ENCODE measurements around the gene ATOH8. TPM values are rescaled to one million over a fixed set of nuclear protein-coding genes. Genes with fewer than 3 reads are reported as not detected.

ATOH8 gene
- total RNA-seq, 1 donor from 2014 or later = 7.7 TPM

DNA sequence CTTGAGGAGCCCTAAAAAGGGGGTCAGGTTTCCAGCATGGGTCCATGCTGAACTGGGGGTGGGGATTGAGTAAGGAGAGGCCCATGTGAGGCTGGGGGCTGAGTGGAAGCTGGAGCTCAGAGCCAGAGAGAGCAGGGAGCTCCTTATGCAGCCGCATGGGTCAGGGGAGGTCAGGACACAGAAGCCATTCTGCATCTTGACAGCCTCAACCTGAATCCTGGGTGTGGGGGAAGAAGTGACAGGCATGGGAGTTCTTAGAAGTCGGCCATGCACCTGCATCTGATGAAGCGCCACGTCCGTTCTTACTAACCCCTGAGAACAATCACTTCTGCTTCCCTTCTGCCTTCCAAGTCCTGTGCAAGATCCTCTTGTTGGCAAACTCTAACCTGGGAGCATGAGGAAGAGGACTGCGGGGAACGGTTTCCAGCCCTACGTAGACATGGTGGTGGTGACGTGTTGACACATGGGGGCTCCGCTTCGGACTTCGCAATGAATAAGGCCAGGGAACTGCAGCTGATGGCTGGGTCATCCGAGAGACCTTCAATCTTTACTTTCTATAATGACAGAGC lies 37.4 kb upstream of the ATOH8 start:
- no peak overlapping the region for H3K4me3 Mint-ChIP-seq
- no peaks in the 10 kb centered on the region for H3K36me3 Mint-ChIP-seq (ENCODE audit: low read depth)
- no peaks in the 10 kb centered on the region for H3K9me3 Mint-ChIP-seq
- no peak overlapping the region for H3K27ac Mint-ChIP-seq (ENCODE audit: unreplicated experiment)
- no peak for DNase-seq (ENCODE audit: low read depth, low spot score)
- TF ChIP-seq, protein P1, sequence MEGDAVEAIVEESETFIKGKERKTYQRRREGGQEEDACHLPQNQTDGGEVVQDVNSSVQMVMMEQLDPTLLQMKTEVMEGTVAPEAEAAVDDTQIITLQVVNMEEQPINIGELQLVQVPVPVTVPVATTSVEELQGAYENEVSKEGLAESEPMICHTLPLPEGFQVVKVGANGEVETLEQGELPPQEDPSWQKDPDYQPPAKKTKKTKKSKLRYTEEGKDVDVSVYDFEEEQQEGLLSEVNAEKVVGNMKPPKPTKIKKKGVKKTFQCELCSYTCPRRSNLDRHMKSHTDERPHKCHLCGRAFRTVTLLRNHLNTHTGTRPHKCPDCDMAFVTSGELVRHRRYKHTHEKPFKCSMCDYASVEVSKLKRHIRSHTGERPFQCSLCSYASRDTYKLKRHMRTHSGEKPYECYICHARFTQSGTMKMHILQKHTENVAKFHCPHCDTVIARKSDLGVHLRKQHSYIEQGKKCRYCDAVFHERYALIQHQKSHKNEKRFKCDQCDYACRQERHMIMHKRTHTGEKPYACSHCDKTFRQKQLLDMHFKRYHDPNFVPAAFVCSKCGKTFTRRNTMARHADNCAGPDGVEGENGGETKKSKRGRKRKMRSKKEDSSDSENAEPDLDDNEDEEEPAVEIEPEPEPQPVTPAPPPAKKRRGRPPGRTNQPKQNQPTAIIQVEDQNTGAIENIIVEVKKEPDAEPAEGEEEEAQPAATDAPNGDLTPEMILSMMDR (conservative IDR thresholded peaks at IDR 0.05) = no peak
- H3K27me3 Mint-ChIP-seq (ENCODE audit: low read depth) = no peaks in the 10 kb centered on the region
- H3K4me1 Mint-ChIP-seq = peaks cover 12% of the 10 kb centered on the region

DNA sequence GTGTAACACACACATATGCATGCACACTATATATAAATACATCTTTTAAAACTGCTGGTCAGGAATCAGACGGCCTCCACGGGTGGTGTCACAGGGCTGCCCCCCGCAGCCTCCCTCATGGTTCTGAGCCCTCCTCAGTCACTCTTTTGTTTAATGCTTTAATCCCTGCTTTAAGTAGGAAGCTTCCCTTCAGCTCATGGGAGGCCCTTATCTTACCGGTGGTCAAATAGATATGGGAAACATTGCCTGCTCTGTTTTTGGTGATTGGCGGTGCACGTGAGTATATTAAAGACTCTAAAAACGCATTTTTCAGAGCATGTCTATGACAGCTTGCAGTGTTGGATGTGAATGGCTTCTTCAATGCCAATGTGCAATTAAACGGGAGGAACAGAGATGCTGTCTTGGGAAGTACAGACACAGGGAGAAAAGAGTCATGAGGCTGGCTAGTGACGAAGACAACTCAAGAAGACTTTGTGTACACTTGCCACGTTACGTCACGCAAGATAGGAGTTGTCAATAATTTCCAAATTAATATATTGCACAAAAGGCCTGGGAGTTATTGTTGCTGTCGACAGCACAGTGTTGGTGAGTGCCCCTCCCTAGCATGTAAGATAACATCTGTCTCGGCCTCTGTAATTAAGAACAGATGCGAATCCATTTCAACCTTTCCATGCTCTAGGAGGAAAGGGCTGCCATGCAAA lies 36.3 kb upstream of the ATOH8 start:
- no peaks in the 10 kb centered on the region for H3K9me3 Mint-ChIP-seq
- TF ChIP-seq, protein P1 (conservative IDR thresholded peaks at IDR 0.05) = no peak
- no peak overlapping the region for H3K4me3 Mint-ChIP-seq
- H3K27me3 Mint-ChIP-seq (ENCODE audit: low read depth) = no peaks in the 10 kb centered on the region
- DNase-seq (ENCODE audit: low read depth, low spot score) = no peak
- H3K4me1 Mint-ChIP-seq = peaks cover 12% of the 10 kb centered on the region
- no peaks in the 10 kb centered on the region for H3K36me3 Mint-ChIP-seq (ENCODE audit: low read depth)
- H3K27ac Mint-ChIP-seq (ENCODE audit: unreplicated experiment) = no peak overlapping the region

DNA sequence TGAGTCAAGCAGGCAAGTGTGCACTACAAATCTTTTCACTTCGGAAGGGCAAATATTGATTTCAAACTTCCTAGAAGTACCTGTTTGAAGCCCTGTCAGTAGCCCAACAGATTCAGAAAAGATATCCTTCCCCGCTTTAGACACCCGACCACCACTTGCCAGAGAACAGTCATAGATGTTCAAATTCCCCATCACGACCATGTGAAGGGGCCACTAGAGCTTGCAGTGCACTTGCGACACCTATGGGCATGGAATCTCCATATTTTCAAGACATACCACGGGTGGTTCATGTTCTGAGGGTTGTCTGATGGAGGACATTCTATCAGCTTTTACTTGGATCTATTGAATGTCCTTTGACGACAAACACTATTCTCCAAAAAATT lies 35.8 kb upstream of the ATOH8 start:
- TF ChIP-seq, protein P1 (conservative IDR thresholded peaks at IDR 0.05) = no peak
- Mint-ChIP-seq H3K27ac (ENCODE audit: unreplicated experiment) (no peak overlapping the region), H3K36me3 (ENCODE audit: low read depth) (no peaks in the 10 kb centered on the region), H3K9me3 (no peaks in the 10 kb centered on the region), H3K4me1 (peaks cover 12% of the 10 kb centered on the region), H3K27me3 (ENCODE audit: low read depth) (no peaks in the 10 kb centered on the region), H3K4me3 (no peak overlapping the region)
- DNase-seq (ENCODE audit: low read depth, low spot score) = no peak

DNA sequence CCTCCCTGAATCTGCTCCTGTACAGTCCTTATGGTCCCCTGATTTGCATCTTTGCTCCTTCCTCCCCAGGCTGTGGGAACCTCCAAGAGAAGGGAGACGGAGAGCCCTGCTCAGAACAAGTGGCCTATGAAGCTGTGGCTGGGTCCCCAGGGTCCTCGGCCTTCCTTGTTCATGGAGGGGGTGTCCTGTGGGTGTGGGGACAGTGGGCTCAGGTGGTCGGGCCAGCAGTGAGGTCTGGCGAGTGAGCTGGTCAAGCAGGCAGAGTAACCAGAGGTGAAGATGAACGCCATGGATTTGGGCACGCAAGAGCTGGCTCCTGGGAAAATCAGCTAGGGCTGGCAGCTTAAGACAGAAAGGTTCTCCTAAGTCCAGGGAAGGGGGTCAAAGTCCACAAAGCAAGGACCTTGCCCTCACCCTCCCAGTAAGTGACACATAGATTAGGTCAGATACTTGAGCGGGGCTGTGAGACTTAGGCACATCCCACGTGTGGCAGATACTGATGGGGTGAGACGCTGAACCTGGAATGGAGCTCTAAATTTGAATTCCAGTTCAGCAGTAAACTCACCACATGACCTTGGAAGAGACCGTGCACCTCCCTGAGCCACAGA lies 34.8 kb upstream of the ATOH8 start:
- Mint-ChIP-seq H3K36me3 (ENCODE audit: low read depth) (no peaks in the 10 kb centered on the region), H3K4me3 (no peak overlapping the region), H3K4me1 (peaks cover 12% of the 10 kb centered on the region), H3K9me3 (no peaks in the 10 kb centered on the region), H3K27ac (ENCODE audit: unreplicated experiment) (no peak overlapping the region), H3K27me3 (ENCODE audit: low read depth) (no peaks in the 10 kb centered on the region)
- TF ChIP-seq, protein P1 (conservative IDR thresholded peaks at IDR 0.05) = no peak
- no peak for DNase-seq (ENCODE audit: low read depth, low spot score)

DNA sequence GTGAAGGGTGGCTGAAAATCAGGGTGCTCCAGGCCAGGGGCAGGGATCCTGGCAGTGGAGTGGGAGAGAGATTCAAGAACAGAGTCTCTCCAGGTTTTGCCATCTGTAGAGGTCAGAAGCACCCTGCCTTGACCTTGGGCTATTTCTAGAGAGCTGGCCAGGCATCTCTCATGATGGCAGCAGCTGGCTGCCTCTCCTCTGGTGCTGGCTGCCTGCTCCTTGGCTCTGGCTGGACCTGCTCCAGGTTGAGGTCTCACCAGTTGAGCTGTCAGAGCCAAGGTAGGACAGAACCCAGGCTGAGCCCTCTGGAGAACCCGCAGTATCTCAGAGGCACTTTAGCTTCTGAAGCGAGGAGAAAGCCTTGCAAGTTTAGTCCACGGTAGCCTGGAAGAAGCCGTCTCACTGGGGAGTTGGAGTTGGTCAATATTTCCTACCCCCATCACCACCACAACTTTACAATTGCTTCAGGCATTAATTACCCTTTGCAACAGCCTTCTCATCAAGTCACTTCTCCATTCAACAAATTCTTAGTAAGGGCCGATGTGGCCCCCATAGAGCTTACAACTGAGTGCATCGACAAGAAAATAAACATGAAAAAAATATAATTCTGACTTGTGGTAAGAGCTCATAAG lies 34.1 kb upstream of the ATOH8 start:
- H3K36me3 Mint-ChIP-seq (ENCODE audit: low read depth) = no peaks in the 10 kb centered on the region
- TF ChIP-seq, protein P1 (conservative IDR thresholded peaks at IDR 0.05) = no peak
- H3K27me3 Mint-ChIP-seq (ENCODE audit: low read depth) = no peaks in the 10 kb centered on the region
- no peak for DNase-seq (ENCODE audit: low read depth, low spot score)
- H3K9me3 Mint-ChIP-seq = no peaks in the 10 kb centered on the region
- H3K27ac Mint-ChIP-seq (ENCODE audit: unreplicated experiment) = no peak overlapping the region
- peaks cover 12% of the 10 kb centered on the region for H3K4me1 Mint-ChIP-seq
- H3K4me3 Mint-ChIP-seq = no peak overlapping the region

Data from neural crest cell (in vitro differentiated cells).